ENCODE data around the gene RAPGEF4.

RAPGEF4 gene

DNA sequence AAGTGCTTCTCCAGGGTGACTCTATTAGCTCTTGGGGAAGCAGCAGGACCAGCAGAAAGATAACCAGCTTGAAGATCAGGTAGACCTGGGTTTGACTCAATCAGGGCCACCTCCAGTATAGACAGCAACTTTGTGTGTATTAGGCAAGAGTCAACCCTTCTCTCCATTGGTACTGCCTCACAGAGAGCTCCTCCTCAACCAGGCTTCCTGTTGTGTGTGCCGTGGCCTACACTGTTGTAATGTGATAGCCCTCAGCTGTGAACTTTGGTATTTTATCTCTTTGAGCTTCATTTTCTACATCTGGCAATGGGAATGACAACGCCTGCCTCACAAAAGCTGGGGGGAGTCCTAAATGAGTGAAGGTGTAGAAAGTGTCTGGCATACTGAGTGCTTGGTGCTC lies 323.0 kb downstream of the RAPGEF4 start:
- Mint-ChIP-seq H3K9me3 (no peaks in the 10 kb centered on the region), H3K27ac (no peak overlapping the region), H3K27me3 (ENCODE audit: low read depth) (peaks cover 31% of the 10 kb centered on the region), H3K36me3 (ENCODE audit: low read depth) (no peaks in the 10 kb centered on the region), H3K4me1 (ENCODE audit: low read depth) (no peaks in the 10 kb centered on the region), H3K4me3 (no peak overlapping the region)
- DNase-seq (ENCODE audit: low spot score), result no peak

DNA sequence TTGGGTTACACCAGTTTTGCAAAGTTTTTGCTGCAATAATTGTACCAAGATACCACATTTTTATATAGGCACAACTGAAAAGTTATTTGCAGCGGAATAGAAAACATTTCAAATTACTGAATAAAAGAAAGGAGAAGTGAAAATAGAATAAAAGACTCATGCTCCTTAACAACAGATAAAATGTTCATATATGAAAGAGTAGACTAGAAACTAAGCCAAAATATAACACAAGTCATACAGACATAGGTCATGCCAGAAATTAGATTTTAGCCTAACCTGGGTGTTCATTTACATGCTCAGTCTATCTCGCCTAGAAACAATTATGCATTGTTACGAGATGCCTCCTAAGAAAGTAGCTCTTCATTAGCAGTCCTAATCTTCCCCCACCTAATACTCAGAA lies 323.6 kb downstream of the RAPGEF4 start:
- Mint-ChIP-seq H3K27me3 (ENCODE audit: low read depth) (peaks cover 31% of the 10 kb centered on the region), H3K36me3 (ENCODE audit: low read depth) (no peaks in the 10 kb centered on the region), H3K27ac (no peak overlapping the region), H3K9me3 (no peaks in the 10 kb centered on the region), H3K4me1 (ENCODE audit: low read depth) (no peaks in the 10 kb centered on the region), H3K4me3 (no peak overlapping the region)
- DNase-seq (ENCODE audit: low spot score), result no peak

- Mint-ChIP-seq H3K4me3 (no peak overlapping the region), H3K27me3 (ENCODE audit: low read depth) (peaks cover 29% of the 10 kb centered on the region)
- no peak for DNase-seq (ENCODE audit: low spot score)
These were observed 324.4 kb downstream of the RAPGEF4 start for GRCh38 chr2:173059971-173060461.

DNA sequence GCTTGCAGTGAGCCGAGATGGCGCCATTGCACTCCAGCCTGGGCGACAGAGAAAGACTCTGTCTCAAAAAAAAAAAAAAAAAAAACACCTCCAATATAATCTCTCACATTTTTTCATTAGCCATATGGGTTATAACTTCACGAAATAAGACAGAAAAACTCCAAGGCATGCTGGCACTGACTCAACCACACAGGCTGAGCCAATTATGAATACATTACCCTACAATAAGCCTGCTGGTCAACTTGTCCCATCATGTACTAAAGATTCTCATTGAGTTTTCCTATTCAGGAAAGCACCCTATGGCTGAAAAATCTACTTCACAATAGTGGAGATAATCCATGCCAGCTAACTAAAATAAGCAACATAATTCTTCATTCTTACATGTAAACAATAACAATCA lies 327.2 kb downstream of the RAPGEF4 start:
- no peaks in the 10 kb centered on the region for H3K36me3 Mint-ChIP-seq (ENCODE audit: low read depth)
- DNase-seq (ENCODE audit: low spot score), result no peak
- H3K9me3 Mint-ChIP-seq, result no peaks in the 10 kb centered on the region
- H3K4me3 Mint-ChIP-seq, result no peak overlapping the region
- H3K4me1 Mint-ChIP-seq (ENCODE audit: low read depth), result no peaks in the 10 kb centered on the region
- H3K27me3 Mint-ChIP-seq (ENCODE audit: low read depth), result peaks cover 34% of the 10 kb centered on the region
- H3K27ac Mint-ChIP-seq, result no peak overlapping the region

More at GRCh38 chr2:173059971-173060461, 324.4 kb downstream of the RAPGEF4 start:
- no peaks in the 10 kb centered on the region for H3K9me3 Mint-ChIP-seq
- H3K36me3 Mint-ChIP-seq (ENCODE audit: low read depth), result no peaks in the 10 kb centered on the region
- H3K4me1 Mint-ChIP-seq (ENCODE audit: low read depth), result no peaks in the 10 kb centered on the region
- no peak overlapping the region for H3K27ac Mint-ChIP-seq

GRCh38 chr2:173064151-173064805 lies 328.6 kb downstream of the RAPGEF4 start:
- H3K36me3 Mint-ChIP-seq (ENCODE audit: low read depth), result no peaks in the 10 kb centered on the region

DNA sequence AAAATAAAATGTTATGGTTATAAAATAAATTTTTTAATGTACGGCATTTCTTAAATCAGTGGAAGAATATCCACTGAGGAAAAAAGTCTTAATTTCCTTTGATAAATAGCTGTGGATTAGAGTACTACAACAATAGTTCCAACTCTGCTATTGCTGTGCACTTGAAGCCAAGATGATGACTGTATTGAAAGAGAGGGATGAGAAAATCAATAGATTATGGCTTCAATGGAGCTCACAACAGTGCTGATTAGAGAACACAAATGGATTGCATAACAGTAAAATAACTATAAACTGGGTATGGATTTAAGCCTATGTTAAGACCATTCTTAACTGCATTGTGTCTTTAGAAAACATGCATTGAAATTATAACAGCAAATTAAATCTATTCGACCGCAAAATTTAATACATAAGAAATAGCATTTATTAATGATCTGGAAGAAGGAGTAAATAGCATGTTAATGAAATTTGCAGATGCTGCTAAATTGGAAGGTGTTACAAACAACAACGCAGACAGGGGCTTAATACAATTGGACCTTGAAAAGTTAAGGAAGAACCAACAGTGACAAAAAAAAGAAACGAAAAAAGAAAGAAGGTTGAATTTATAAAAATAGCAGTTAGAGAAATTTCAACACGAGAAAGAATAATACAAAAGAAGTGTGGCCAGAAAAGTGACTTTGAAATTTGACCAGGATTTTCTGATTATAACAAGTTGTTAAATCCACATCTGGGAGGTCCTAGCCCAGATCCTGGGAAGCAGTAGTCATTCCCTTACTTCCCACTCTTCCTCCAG lies 331.4 kb downstream of the RAPGEF4 start:
- H3K4me3 Mint-ChIP-seq, result no peak overlapping the region
- peaks cover 52% of the 10 kb centered on the region for H3K27me3 Mint-ChIP-seq (ENCODE audit: low read depth)
- no peaks in the 10 kb centered on the region for H3K36me3 Mint-ChIP-seq (ENCODE audit: low read depth)
- H3K4me1 Mint-ChIP-seq (ENCODE audit: low read depth), result no peaks in the 10 kb centered on the region
- H3K9me3 Mint-ChIP-seq, result no peaks in the 10 kb centered on the region
- no peak for DNase-seq (ENCODE audit: low spot score)
- no peak overlapping the region for H3K27ac Mint-ChIP-seq

More at GRCh38 chr2:173064151-173064805, 328.6 kb downstream of the RAPGEF4 start:
- H3K4me3 Mint-ChIP-seq, result no peak overlapping the region
- no peaks in the 10 kb centered on the region for H3K9me3 Mint-ChIP-seq
- H3K27me3 Mint-ChIP-seq (ENCODE audit: low read depth), result peaks cover 33% of the 10 kb centered on the region
- H3K27ac Mint-ChIP-seq, result no peak overlapping the region
- no peaks in the 10 kb centered on the region for H3K4me1 Mint-ChIP-seq (ENCODE audit: low read depth)
- no peak for DNase-seq (ENCODE audit: low spot score)

GRCh38 chr2:173075056-173075780 lies 339.6 kb downstream of the RAPGEF4 start:
- Mint-ChIP-seq H3K4me1 (ENCODE audit: low read depth) (peaks cover 24% of the 10 kb centered on the region), H3K9me3 (no peaks in the 10 kb centered on the region), H3K27me3 (ENCODE audit: low read depth) (peaks cover 40% of the 10 kb centered on the region), H3K36me3 (ENCODE audit: low read depth) (no peaks in the 10 kb centered on the region), H3K4me3 (peak overlapping the region; percentile 80), H3K27ac (peak overlapping the region; percentile 73)
- no peak for DNase-seq (ENCODE audit: low spot score)

DNA sequence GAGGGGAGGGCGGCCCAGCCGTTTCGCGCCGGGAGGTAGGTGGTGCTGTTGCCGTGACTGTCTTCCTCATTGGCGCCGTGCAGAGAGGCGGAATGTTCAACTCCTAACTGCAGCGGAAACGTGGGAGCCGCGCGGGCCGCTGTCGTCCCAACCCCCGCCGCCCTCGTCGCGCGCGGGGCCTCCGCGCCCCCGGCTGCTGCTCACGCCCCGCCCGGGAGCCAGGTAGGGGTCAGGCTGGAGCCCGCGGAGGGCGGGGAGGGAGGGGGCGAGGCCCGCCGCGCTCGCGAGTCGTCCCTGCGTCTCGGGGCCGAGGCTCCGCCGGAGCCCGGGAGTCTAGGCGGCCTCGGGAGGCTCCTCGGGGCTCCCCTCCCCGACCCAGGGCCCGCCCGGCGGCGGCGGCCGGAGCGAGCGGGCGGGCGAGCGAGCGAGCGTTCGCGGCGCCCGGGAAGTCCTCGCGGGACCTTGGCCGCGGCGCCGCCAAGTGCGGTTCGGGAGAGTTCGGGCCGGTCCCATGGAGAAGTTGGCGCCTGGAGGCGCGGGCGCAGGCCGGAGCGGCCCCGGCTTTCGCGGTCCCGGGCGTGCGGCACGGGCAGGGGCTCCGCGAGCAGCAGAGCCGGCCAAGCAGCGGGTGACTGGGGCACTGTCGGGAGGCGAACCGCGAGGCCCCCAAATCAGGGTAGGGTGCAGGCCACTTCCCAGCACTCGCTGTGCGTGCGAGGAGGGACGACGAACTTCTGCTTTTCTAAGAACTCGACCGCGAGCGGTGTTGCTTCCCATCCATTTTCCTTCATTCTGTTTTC lies 340.3 kb downstream of the RAPGEF4 start, which contains the start of gene MAP3K20:
Gene MAP3K20, plus strand, starts transcription at position 66 of the 800 bp plus-strand sequence. CDS start 15,186 bp downstream, outside the sequence.
- Mint-ChIP-seq H3K4me3 (peak within 1 kb of the TSS; percentile 85), H3K27me3 (ENCODE audit: low read depth) (peaks cover 35% of the 10 kb centered on the region), H3K27ac (peak within 1 kb of the TSS; percentile 73), H3K4me1 (ENCODE audit: low read depth) (peaks cover 24% of the 10 kb centered on the region), H3K36me3 (ENCODE audit: low read depth) (no peaks in the 10 kb centered on the region), H3K9me3 (no peaks in the 10 kb centered on the region)
- peak; percentile 70 for DNase-seq (ENCODE audit: low spot score)

GRCh38 chr2:173076581-173077345 lies 341.1 kb downstream of the RAPGEF4 start:
- Mint-ChIP-seq H3K27ac (peak overlapping the region; percentile 42), H3K36me3 (ENCODE audit: low read depth) (no peaks in the 10 kb centered on the region), H3K9me3 (no peaks in the 10 kb centered on the region), H3K27me3 (ENCODE audit: low read depth) (peaks cover 31% of the 10 kb centered on the region), H3K4me3 (peak overlapping the region; percentile 85), H3K4me1 (ENCODE audit: low read depth) (peaks cover 24% of the 10 kb centered on the region)
- peak; percentile 27 for DNase-seq (ENCODE audit: low spot score)

GRCh38 chr2:173077506-173078177 lies 342.0 kb downstream of the RAPGEF4 start:
- DNase-seq (ENCODE audit: low spot score), result no peak

GRCh38 chr2:173079141-173079540 lies 343.5 kb downstream of the RAPGEF4 start:
- Mint-ChIP-seq H3K4me1 (ENCODE audit: low read depth) (peaks cover 23% of the 10 kb centered on the region), H3K9me3 (no peaks in the 10 kb centered on the region), H3K4me3 (no peak overlapping the region), H3K36me3 (ENCODE audit: low read depth) (peaks cover 2% of the 10 kb centered on the region), H3K27me3 (ENCODE audit: low read depth) (peaks cover 23% of the 10 kb centered on the region), H3K27ac (no peak overlapping the region)
- DNase-seq (ENCODE audit: low spot score), result no peak

More at GRCh38 chr2:173077506-173078177, 342.0 kb downstream of the RAPGEF4 start:
- H3K4me3 Mint-ChIP-seq, result peak overlapping the region; percentile 85
- peaks cover 28% of the 10 kb centered on the region for H3K27me3 Mint-ChIP-seq (ENCODE audit: low read depth)
- no peak overlapping the region for H3K27ac Mint-ChIP-seq
- no peaks in the 10 kb centered on the region for H3K9me3 Mint-ChIP-seq
- peaks cover 24% of the 10 kb centered on the region for H3K4me1 Mint-ChIP-seq (ENCODE audit: low read depth)
- peaks cover 2% of the 10 kb centered on the region for H3K36me3 Mint-ChIP-seq (ENCODE audit: low read depth)

Data from T-helper 2 cell treated with Interferon-gamma antibody and Interleukin-4, amounts not matched to agents 5 μg/mL and 100 μg/mL, for 36 hours (primary cell).